ENCODE measurements around the gene CALN1.

GRCh38 chr7:71925663-71926062 is 486.5 kb downstream of the CALN1 start:
- TF ChIP-seq GATA2 (IDR thresholded peaks at IDR 0.05; ENCODE audit: low read depth, low read length): no peak
- TF ChIP-seq GATA3 (IDR thresholded peaks at IDR 0.05; ENCODE audit: low read depth, low read length): no peak

Measured in SH-SY5Y (cell line).